GM19025 (cell line): Measurements from ENCODE around the gene SLC36A2.
A peak's percentile ranks its signal among the peaks of the same experiment; 100 is the strongest.
"Not testable (repeated sequence)": the region's sequence is repeated elsewhere in the genome, so short reads cannot be mapped to it uniquely, and the experiment has no call there.

Experiments
- ATAC-seq: cut with Tn5 transposase; IDR thresholded peaks from one replicate; pipeline ENCODE4 v1.9.1; 2021; ENCODE audit warnings: mild to moderate bottlenecking, low read depth, moderate library complexity; ENCODE audit not compliant: unreplicated experiment

Gene SLC36A2

GRCh38 chr5:151328734-151329133 is 18.6 kb downstream of the SLC36A2 start:
- ATAC-seq = no peak

GRCh38 chr5:151327585-151327984 is 19.8 kb downstream of the SLC36A2 start:
- no peak for ATAC-seq

GRCh38 chr5:151326266-151326665 is 21.1 kb downstream of the SLC36A2 start:
- no peak for ATAC-seq

GRCh38 chr5:151320481-151320880 is 26.9 kb downstream of the SLC36A2 start:
- no peak for ATAC-seq

GRCh38 chr5:151318850-151319732 is 28.3 kb downstream of the SLC36A2 start:
- peak; percentile 81 for ATAC-seq

GRCh38 chr5:151317871-151318270 is 29.5 kb downstream of the SLC36A2 start:
- ATAC-seq = no peak

- no peak for ATAC-seq
Observed at GRCh38 chr5:151315998-151316597, 31.3 kb downstream of the SLC36A2 start.

- ATAC-seq = no peak
Observed at GRCh38 chr5:151313357-151313756, 34.0 kb downstream of the SLC36A2 start.

GRCh38 chr5:151312756-151313324 is 34.5 kb downstream of the SLC36A2 start:
- ATAC-seq = no peak

- ATAC-seq = no peak
Observed at GRCh38 chr5:151310932-151311331, 36.4 kb downstream of the SLC36A2 start.

GRCh38 chr5:151309821-151310220 is 37.5 kb downstream of the SLC36A2 start:
- not testable (repeated sequence) for ATAC-seq

- not testable (repeated sequence) for ATAC-seq
Observed at GRCh38 chr5:151309266-151309665, 38.1 kb downstream of the SLC36A2 start.

- ATAC-seq = no peak
Observed at GRCh38 chr5:151303666-151304065, 43.7 kb downstream of the SLC36A2 start, which contains the start of gene SLC36A3. Gene SLC36A3 (minus strand): TSS chr5:151303766. CDS start chr5:151303354, 412 bp downstream.

- no peak for ATAC-seq
Observed at GRCh38 chr5:151298063-151298855, 49.1 kb downstream of the SLC36A2 start.

GRCh38 chr5:151296974-151297373 is 50.4 kb downstream of the SLC36A2 start:
- no peak for ATAC-seq

GRCh38 chr5:151296478-151296830 is 50.9 kb downstream of the SLC36A2 start:
- ATAC-seq = no peak

- ATAC-seq = no peak
Observed at GRCh38 chr5:151295791-151296477, 51.4 kb downstream of the SLC36A2 start.

GRCh38 chr5:151295138-151295537 is 52.2 kb downstream of the SLC36A2 start:
- no peak for ATAC-seq

- ATAC-seq = no peak
Observed at GRCh38 chr5:151293624-151294023, 53.7 kb downstream of the SLC36A2 start.

GRCh38 chr5:151288180-151288579 is 59.2 kb downstream of the SLC36A2 start:
- no peak for ATAC-seq
